HG03571 (cell line): Measurements from ENCODE around the gene EDIL3.

Experiments used
- ATAC-seq: cut with Tn5 transposase; IDR thresholded peaks from one replicate; pipeline ENCODE4 v1.9.1; 2021; ENCODE audit not compliant: unreplicated experiment

EDIL3 gene

GRCh38 chr5:83919071-83920041 is 465.3 kb downstream of the EDIL3 start:
- ATAC-seq: no peak

- no peak for ATAC-seq
Observed at GRCh38 chr5:83917261-83917908, 467.3 kb downstream of the EDIL3 start.

GRCh38 chr5:83914662-83915418 is 469.8 kb downstream of the EDIL3 start:
- ATAC-seq: no peak

- no peak for ATAC-seq
Observed at GRCh38 chr5:83914199-83914598, 470.5 kb downstream of the EDIL3 start.

- ATAC-seq: no peak
Observed at GRCh38 chr5:83913593-83913992, 471.1 kb downstream of the EDIL3 start.

GRCh38 chr5:83911367-83911919 is 473.2 kb downstream of the EDIL3 start:
- ATAC-seq: no peak

- ATAC-seq: no peak
Observed at GRCh38 chr5:83900306-83900705, 484.4 kb downstream of the EDIL3 start.

GRCh38 chr5:83899326-83899970 is 485.2 kb downstream of the EDIL3 start:
- ATAC-seq: no peak

- ATAC-seq: no peak
Observed at GRCh38 chr5:83895860-83896259, 488.8 kb downstream of the EDIL3 start.

- no peak for ATAC-seq
Observed at GRCh38 chr5:83891261-83891660, 493.4 kb downstream of the EDIL3 start.
